ENCODE results near the gene KLHL29.

KLHL29 gene

DNA sequence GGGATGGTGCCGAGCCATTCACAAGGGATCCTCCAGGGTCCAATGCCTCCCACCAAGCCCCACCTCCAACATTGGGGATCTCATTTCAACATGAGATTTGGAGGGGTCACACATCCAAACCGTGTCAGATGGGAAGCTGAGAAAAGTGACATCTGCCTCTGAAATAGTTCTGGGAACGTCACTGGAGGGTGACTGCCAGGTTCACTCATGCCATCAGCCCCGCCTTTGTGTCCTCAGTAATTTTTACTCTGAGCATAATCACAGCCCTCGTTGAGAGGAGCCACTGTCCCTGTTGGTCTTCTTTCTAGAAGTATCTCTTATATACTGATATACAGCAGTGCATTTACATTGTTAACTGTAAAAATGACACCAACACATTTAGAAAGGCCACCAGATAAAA is 67.4 kb downstream of the KLHL29 start:
- no peak overlapping the region for H3K4me3 ChIP-seq (ENCODE audit: low read length)
- H3K27me3 ChIP-seq (ENCODE audit: control insufficient read depth, insufficient read depth, low read length): no peaks in the 10 kb centered on the region
- H3K27ac ChIP-seq (ENCODE audit: low read depth, low read length): no peak overlapping the region
- peaks cover 15% of the 10 kb centered on the region for H3K4me1 ChIP-seq (ENCODE audit: control insufficient read depth, insufficient read depth, low read length)
- H3K36me3 ChIP-seq (ENCODE audit: control insufficient read depth, insufficient read depth, low read length): no peaks in the 10 kb centered on the region
- H3K9ac ChIP-seq (ENCODE audit: low read length): no peak overlapping the region

DNA sequence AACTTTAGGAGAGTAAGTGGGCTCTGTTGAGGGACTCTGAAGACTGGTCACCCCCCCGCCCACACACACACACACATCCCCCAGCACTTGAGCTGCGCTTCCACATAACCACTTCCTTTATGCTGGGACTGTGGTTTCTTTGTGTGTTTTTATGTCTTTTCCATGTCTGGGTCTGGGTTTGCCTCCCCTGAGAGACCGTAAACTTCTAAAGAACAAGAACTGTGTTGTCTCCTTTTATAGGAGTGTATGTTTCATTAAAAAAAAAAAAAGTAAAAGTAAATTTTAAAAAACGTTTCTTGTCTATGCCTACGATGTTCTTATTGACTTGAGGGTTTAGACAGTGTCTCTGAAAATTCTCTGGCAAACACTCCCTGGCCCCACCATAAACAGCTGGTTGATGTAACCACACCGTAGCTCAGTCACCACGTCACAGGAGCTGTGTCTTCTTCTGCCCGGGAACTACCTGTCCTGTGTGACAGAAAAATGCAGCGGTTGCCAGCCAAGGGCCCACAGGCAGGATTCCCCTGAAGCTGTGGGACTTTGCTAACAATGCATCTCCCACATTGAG is 68.0 kb downstream of the KLHL29 start:
- H3K27me3 ChIP-seq (ENCODE audit: control insufficient read depth, insufficient read depth, low read length): no peaks in the 10 kb centered on the region
- H3K27ac ChIP-seq (ENCODE audit: low read depth, low read length): peak overlapping the region; percentile 67
- H3K36me3 ChIP-seq (ENCODE audit: control insufficient read depth, insufficient read depth, low read length): no peaks in the 10 kb centered on the region
- H3K4me3 ChIP-seq (ENCODE audit: low read length): no peak overlapping the region
- H3K9ac ChIP-seq (ENCODE audit: low read length): no peak overlapping the region
- peaks cover 15% of the 10 kb centered on the region for H3K4me1 ChIP-seq (ENCODE audit: control insufficient read depth, insufficient read depth, low read length)

DNA sequence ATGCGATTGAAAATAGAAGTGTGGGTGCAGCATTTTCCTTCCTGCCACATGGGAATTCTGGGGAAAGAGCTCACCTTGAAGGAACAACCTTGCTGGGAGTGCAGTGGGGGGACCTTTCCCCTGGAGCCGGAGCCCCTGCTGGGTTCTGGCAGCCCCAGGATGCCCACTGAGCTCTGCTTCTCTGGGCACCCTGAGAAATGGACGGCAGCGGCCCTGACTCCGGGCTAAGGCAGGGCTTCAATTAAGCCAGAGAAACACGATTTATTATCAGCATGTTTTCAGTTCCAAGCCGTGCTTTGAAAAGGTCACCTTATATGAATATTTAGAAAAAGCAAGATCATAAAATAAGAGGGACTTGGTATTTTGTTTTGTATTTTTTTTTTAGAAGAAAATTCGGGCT is 68.5 kb downstream of the KLHL29 start:
- Histone ChIP-seq H3K36me3 (ENCODE audit: control insufficient read depth, insufficient read depth, low read length) (no peaks in the 10 kb centered on the region), H3K9ac (ENCODE audit: low read length) (no peak overlapping the region), H3K27me3 (ENCODE audit: control insufficient read depth, insufficient read depth, low read length) (no peaks in the 10 kb centered on the region), H3K4me3 (ENCODE audit: low read length) (no peak overlapping the region), H3K27ac (ENCODE audit: low read depth, low read length) (peak overlapping the region; percentile 67), H3K4me1 (ENCODE audit: control insufficient read depth, insufficient read depth, low read length) (peaks cover 15% of the 10 kb centered on the region)

DNA sequence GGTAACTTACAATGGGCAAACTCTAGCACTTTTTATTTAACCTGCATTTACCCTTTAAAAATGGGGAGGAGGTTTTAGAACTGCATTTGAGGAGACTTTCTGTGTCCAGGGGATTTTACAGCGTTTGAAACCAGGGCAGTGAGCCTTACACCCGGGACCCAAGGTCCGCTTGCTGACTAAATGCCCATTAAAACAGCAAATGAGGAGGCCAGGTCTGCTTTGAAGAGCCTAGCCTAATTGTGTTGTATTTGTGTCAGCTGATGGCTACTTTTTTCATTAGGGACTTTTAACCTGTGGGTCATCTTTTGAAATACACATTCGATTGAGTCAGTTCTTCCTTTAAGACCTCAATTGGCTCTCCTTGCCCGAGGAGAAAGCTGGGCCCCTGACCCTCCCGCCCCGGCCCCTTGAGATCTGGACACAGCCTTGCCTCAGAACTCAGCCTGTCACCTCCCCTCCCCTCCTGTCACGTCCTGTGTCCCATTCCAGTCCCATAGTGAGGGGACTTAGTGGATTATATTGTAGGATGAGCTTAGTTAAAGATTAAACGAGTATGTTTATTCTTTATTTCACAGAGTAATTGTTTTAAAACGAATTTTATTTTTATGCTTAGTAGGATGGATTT is 69.0 kb downstream of the KLHL29 start:
- Histone ChIP-seq H3K9ac (ENCODE audit: low read length) (no peak overlapping the region), H3K4me3 (ENCODE audit: low read length) (no peak overlapping the region), H3K4me1 (ENCODE audit: control insufficient read depth, insufficient read depth, low read length) (peaks cover 15% of the 10 kb centered on the region), H3K27ac (ENCODE audit: low read depth, low read length) (peak overlapping the region; percentile 67), H3K36me3 (ENCODE audit: control insufficient read depth, insufficient read depth, low read length) (no peaks in the 10 kb centered on the region), H3K27me3 (ENCODE audit: control insufficient read depth, insufficient read depth, low read length) (no peaks in the 10 kb centered on the region)

DNA sequence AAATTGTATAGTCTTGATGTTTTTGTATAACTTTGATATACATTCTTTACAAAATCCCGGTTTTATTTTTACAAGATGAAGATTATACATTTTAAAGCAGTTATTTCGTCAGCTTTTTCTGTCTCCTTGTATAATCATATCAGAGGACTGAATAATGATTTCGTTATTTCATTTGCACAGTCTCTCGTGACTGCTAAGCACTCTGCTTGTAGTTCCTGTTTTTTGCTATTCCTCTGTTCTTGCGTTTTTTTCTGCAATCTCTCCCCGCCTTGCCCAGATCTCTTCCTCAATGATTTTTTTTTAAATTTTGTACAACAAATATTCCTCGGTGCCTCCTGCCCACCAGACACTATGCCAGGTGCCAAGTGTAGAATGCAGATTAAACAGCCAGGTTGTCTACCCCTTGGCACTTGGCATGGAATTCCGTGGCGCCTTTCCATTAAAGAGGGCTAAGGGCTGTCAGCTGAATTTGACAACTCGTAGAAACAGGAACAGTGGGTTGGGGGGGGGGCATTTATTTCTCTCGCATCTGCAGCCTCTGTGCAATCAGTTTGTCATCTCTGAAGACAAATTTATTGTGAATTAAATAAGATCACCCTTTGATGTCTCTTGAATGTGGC is 69.6 kb downstream of the KLHL29 start:
- H3K9ac ChIP-seq (ENCODE audit: low read length): no peak overlapping the region
- H3K4me3 ChIP-seq (ENCODE audit: low read length): no peak overlapping the region
- no peak overlapping the region for H3K27ac ChIP-seq (ENCODE audit: low read depth, low read length)
- H3K36me3 ChIP-seq (ENCODE audit: control insufficient read depth, insufficient read depth, low read length): no peaks in the 10 kb centered on the region
- no peaks in the 10 kb centered on the region for H3K27me3 ChIP-seq (ENCODE audit: control insufficient read depth, insufficient read depth, low read length)
- peaks cover 15% of the 10 kb centered on the region for H3K4me1 ChIP-seq (ENCODE audit: control insufficient read depth, insufficient read depth, low read length)

DNA sequence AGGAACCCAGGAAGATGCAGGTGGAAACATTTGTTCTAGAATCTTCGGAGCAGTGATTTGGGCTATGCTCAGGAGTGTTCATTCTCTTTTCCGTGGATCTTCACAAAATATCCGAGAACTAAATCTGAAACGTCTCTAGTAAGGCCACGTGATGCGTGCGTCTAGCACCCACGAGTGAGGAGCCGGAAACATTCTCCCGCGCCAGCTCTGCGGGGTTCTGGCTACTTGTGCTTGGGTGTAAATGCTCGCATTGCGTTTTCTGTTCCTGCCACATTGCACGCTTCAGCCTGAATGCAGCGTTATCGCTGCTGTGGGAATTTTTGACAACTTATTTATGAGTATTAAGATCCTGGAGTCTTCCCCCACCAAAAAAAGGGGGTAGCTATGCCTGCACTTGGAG is 71.4 kb downstream of the KLHL29 start:
- Histone ChIP-seq H3K4me1 (ENCODE audit: control insufficient read depth, insufficient read depth, low read length) (peaks cover 15% of the 10 kb centered on the region), H3K27me3 (ENCODE audit: control insufficient read depth, insufficient read depth, low read length) (no peaks in the 10 kb centered on the region), H3K4me3 (ENCODE audit: low read length) (no peak overlapping the region), H3K36me3 (ENCODE audit: control insufficient read depth, insufficient read depth, low read length) (no peaks in the 10 kb centered on the region), H3K27ac (ENCODE audit: low read depth, low read length) (no peak overlapping the region), H3K9ac (ENCODE audit: low read length) (no peak overlapping the region)

DNA sequence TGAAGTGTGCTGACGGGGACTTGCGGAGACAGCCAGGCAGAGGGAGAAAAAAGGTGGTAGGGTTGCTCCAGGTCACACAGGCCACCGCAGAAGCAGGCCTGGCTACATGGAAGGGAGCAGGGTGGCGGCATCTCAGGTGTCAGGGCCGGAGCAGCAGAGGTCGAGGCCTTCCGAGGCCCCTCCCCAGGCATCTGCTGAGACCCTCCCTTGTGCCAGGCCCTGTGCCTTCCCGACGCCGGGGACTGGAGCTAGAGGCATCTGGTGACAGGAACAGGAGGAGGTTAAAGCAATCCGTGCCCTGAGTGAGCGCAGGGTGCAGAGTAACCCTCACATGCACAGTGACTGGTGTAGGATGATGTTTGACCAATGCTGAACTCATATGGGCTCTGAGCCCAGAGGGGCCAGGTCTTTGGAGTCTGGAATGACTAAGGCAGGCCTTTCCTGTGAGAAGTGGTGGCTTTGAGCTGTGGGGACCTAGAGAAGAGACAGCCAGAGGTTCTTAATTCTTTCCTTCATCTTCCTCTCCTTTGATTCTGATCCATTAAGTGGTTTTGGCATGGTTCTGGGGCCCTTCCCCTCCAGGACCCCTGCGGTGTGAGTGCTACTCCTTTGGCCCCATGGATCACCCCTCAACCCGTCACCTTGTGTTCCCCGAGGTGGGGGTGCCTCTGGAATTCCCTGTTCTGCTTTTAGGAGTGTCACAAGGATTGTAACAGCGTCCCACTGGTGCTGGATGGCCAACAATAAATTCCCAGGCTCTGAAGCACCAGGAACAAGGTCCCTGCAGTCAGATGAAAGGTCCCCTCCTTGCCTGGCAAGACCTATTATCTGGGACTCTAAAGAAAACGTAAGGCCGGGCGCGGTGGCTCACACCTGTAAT is 72.1 kb downstream of the KLHL29 start:
- no peak overlapping the region for H3K9ac ChIP-seq (ENCODE audit: low read length)
- H3K36me3 ChIP-seq (ENCODE audit: control insufficient read depth, insufficient read depth, low read length): no peaks in the 10 kb centered on the region
- no peak overlapping the region for H3K4me3 ChIP-seq (ENCODE audit: low read length)
- H3K4me1 ChIP-seq (ENCODE audit: control insufficient read depth, insufficient read depth, low read length): peaks cover 15% of the 10 kb centered on the region
- H3K27me3 ChIP-seq (ENCODE audit: control insufficient read depth, insufficient read depth, low read length): no peaks in the 10 kb centered on the region
- H3K27ac ChIP-seq (ENCODE audit: low read depth, low read length): no peak overlapping the region

DNA sequence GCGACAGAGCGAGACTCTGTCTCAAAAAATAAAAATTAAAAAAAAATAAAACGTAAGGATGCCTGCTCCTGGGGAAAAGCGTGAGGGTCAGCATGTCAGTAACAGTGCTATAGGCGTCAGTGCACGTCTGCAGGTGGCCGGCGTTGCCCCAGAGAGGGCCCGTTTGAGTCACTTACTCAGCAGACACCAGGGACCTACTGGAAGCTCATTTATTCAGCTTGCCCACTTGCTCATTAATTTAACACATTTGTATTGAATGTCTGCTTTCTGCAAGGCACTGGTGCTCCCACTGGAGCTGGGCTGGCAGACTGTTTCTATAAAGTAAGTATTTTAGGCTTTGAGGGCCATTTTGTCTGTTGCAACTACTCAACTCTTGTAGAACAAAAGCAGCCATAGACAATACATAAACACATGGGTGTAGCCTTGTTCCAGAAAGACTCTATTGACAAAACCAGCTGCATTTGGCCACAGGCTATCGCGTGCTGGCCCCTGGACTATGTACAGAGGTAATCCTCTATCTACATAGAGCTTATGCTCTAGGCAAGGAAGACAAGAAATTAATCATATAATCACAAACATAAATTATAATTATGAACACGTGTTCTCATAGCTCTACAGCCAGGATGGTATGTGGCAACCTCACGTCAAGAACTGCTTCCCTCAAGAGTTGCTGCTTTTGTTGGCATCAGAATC is 73.2 kb downstream of the KLHL29 start:
- Histone ChIP-seq H3K27me3 (ENCODE audit: control insufficient read depth, insufficient read depth, low read length) (no peaks in the 10 kb centered on the region), H3K27ac (ENCODE audit: low read depth, low read length) (no peak overlapping the region), H3K36me3 (ENCODE audit: control insufficient read depth, insufficient read depth, low read length) (no peaks in the 10 kb centered on the region), H3K9ac (ENCODE audit: low read length) (no peak overlapping the region), H3K4me1 (ENCODE audit: control insufficient read depth, insufficient read depth, low read length) (peaks cover 10% of the 10 kb centered on the region), H3K4me3 (ENCODE audit: low read length) (no peak overlapping the region)

DNA sequence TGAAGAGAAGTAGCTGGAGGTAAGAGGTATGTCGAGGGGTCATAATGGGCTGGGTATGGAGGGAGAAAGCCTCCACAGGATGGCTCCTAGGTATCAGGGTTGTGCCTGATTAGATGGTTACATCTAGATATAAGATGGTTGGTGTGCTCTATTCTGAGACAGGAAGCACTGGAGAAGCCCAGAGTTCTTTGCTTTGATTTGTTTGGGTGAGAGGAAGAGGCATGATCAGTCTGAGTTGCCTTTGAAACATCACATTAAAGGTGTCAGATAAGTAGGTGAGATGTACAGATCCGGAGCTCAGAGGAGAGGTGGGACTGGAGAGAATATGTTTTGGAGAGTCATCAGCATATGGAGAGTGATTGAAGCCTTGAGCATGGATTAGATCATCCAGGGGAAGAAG is 74.1 kb downstream of the KLHL29 start:
- Histone ChIP-seq H3K4me3 (ENCODE audit: low read length) (no peak overlapping the region), H3K27ac (ENCODE audit: low read depth, low read length) (no peak overlapping the region), H3K27me3 (ENCODE audit: control insufficient read depth, insufficient read depth, low read length) (no peaks in the 10 kb centered on the region), H3K36me3 (ENCODE audit: control insufficient read depth, insufficient read depth, low read length) (no peaks in the 10 kb centered on the region), H3K9ac (ENCODE audit: low read length) (no peak overlapping the region), H3K4me1 (ENCODE audit: control insufficient read depth, insufficient read depth, low read length) (peaks cover 1% of the 10 kb centered on the region)

DNA sequence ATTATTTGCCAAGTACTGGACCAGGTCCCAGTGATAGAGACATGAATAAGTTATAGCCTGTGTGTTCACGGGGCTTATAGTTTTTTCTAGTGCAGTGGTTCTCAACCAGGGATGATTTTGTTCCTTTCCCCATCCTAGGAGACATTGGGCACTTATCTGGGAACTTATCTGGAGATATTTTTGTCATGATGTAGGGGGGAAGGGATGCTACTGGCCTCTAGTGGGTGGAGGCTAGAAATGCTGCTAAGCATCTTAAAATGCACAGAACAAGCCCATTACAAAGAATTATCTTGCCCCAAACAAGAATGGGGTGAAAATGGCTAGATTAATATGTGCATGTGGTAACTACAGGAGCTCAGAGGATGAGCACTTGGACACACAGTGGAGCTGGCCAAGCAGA is 75.2 kb downstream of the KLHL29 start:
- Histone ChIP-seq H3K4me1 (ENCODE audit: control insufficient read depth, insufficient read depth, low read length) (no peaks in the 10 kb centered on the region), H3K36me3 (ENCODE audit: control insufficient read depth, insufficient read depth, low read length) (no peaks in the 10 kb centered on the region), H3K27ac (ENCODE audit: low read depth, low read length) (no peak overlapping the region), H3K27me3 (ENCODE audit: control insufficient read depth, insufficient read depth, low read length) (no peaks in the 10 kb centered on the region), H3K9ac (ENCODE audit: low read length) (no peak overlapping the region), H3K4me3 (ENCODE audit: low read length) (no peak overlapping the region)

DNA sequence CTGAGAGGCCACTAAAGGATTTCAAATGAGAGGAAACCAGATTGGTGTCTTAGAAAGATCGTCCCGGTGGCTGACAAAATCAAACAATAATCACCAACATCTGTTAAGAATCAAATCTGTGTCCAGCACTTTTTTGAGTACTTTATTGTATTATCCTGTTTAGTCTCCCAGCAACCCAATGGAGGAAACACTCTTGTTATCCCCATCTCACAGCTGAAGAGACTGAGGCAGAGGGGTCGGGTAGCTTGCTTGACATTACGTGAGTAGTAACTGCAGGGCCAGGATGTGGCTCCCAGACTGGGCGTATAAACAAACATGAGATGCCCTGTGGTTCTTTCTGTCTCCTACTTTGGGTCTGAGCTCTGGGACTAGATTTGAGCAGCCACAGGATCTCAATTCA is 76.0 kb downstream of the KLHL29 start:
- no peak overlapping the region for H3K4me3 ChIP-seq (ENCODE audit: low read length)
- H3K36me3 ChIP-seq (ENCODE audit: control insufficient read depth, insufficient read depth, low read length): no peaks in the 10 kb centered on the region
- H3K27ac ChIP-seq (ENCODE audit: low read depth, low read length): no peak overlapping the region
- H3K27me3 ChIP-seq (ENCODE audit: control insufficient read depth, insufficient read depth, low read length): no peaks in the 10 kb centered on the region
- H3K9ac ChIP-seq (ENCODE audit: low read length): no peak overlapping the region
- H3K4me1 ChIP-seq (ENCODE audit: control insufficient read depth, insufficient read depth, low read length): no peaks in the 10 kb centered on the region

DNA sequence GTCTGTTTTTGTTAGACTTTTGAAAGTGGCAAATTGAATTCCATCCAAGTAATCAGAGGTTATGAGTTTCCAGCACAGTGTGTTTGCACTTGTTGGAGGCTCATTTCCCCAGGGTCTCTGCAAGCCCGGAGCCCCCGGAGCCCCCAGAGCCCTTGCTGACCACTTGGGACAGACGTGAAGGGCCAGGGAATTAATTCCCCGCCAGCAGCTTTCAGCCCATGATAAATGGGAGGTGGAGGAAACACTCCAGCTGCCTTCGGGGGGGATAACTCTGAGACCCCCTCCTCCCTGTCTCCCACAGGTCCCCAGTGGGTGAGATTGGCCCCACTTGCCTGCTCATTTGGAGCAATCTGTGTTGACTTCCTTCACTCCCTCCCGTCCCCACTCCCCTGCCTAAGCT is 79.2 kb downstream of the KLHL29 start:
- no peak overlapping the region for H3K4me3 ChIP-seq (ENCODE audit: low read length)
- H3K9ac ChIP-seq (ENCODE audit: low read length): no peak overlapping the region
- peaks cover 6% of the 10 kb centered on the region for H3K4me1 ChIP-seq (ENCODE audit: control insufficient read depth, insufficient read depth, low read length)
- no peaks in the 10 kb centered on the region for H3K36me3 ChIP-seq (ENCODE audit: control insufficient read depth, insufficient read depth, low read length)
- no peak overlapping the region for H3K27ac ChIP-seq (ENCODE audit: low read depth, low read length)
- no peaks in the 10 kb centered on the region for H3K27me3 ChIP-seq (ENCODE audit: control insufficient read depth, insufficient read depth, low read length)
